ENCODE measurements around the gene ARHGAP9.
A peak's percentile ranks its signal among the peaks of the same experiment; 100 is the strongest.

Gene ARHGAP9

GRCh38 chr12:57521525-57522010, 41.9 kb upstream of the ARHGAP9 start:
- no peak overlapping the region for H3K4me3 ChIP-seq (ENCODE audit: low read depth, low read length)
- H3K9me3 ChIP-seq (ENCODE audit: control insufficient read depth, insufficient read depth, low read depth, low read length): no peaks in the 10 kb centered on the region
- peak overlapping the region; percentile 94 for H3K27ac ChIP-seq (ENCODE audit: extremely low read depth, low read depth, low read length)
- ChIA-PET CTCF (interaction anchor here (0.7 to 1.0 kb wide), 2 partner anchors 63 to 199 kb away, joined by 4 to 5 read pairs; no protein-coding TSS in a partner anchor), POLR2A (no interaction called here)
- peaks cover 13% of the 10 kb centered on the region for H3K4me1 ChIP-seq (ENCODE audit: control insufficient read depth, insufficient read depth, low read length)
- TF ChIP-seq ZNF335 (tag by site-specific recombination; conservative IDR thresholded peaks at IDR 0.05) (peak; percentile 67; the same call in 1 of the 2 replicates), RBAK (tag by site-specific recombination; IDR thresholded peaks at IDR 0.05) (no peak), CTCF (tag by site-specific recombination; IDR thresholded peaks at IDR 0.05) (peak; percentile 25; the same call in 1 of the 2 replicates), ZNF184 (tag by site-specific recombination; IDR thresholded peaks at IDR 0.05) (0 out of 2 replicates have a peak, but pooled peaks have one; percentile 13), ZNF391 (tag by site-specific recombination; IDR thresholded peaks at IDR 0.05; ENCODE audit: borderline replicate concordance, low read depth) (0 out of 2 replicates have a peak, but pooled peaks have one; percentile 53), IKZF3 (tag by site-specific recombination; IDR thresholded peaks at IDR 0.05) (peak; percentile 19; the same call in 1 of the 2 replicates), ZNF692 (tag by site-specific recombination; IDR thresholded peaks at IDR 0.05) (no peak), ZBTB21 (tag by site-specific recombination; IDR thresholded peaks at IDR 0.05) (no peak)
- peaks cover 0 to 54% of the 10 kb centered on the region in 2 experiments; a peak in 2 of 3 replicates for H3K36me3 ChIP-seq (ENCODE audit: control insufficient read depth in 2 of 2, insufficient read depth in 1 of 2, low read length in 2 of 2)

GRCh38 chr12:57520053-57520818, 40.6 kb upstream of the ARHGAP9 start, which contains the start of gene DDIT3:
TSS of gene DDIT3 (minus strand) at chr12:57520514. CDS start at chr12:57517406, 3,108 bp downstream.
- Histone ChIP-seq H3K4me3 (ENCODE audit: low read depth, low read length) (peak within 1 kb of the TSS; percentile 79), H3K4me1 (ENCODE audit: control insufficient read depth, insufficient read depth, low read length) (peaks cover 13% of the 10 kb centered on the region), H3K36me3 (ENCODE audit: control insufficient read depth in 2 of 2, insufficient read depth in 1 of 2, low read length in 2 of 2) (peaks cover 11 to 56% of the 10 kb centered on the region in 2 experiments), H3K9me3 (ENCODE audit: control insufficient read depth, insufficient read depth, low read depth, low read length) (no peaks in the 10 kb centered on the region), H3K27ac (ENCODE audit: extremely low read depth, low read depth, low read length) (peak within 1 kb of the TSS; percentile 94)
- POLR2A ChIA-PET: interaction anchor here (0.6 to 2.2 kb wide), 16 partner anchors 8 to 326 kb away, joined by 3 to 13 read pairs (median 4); partner anchors contain the start of genes CDK4, CTDSP2, DCTN2 and GLI1
- CTCF ChIA-PET: interaction anchor here (1.0 to 1.4 kb wide), 3 partner anchors 61 to 64 kb away, joined by 5 read pairs; partner anchors contain the start of gene GLI1
- 0 out of 2 replicates have a peak, but pooled peaks have one; percentile 43 for TF ChIP-seq INSM2 (tag by site-specific recombination; IDR thresholded peaks at IDR 0.05)
- peak; percentile 86 for TF ChIP-seq BCL11A (tag by site-specific recombination; IDR thresholded peaks at IDR 0.05; ENCODE audit: low read depth)
- TF ChIP-seq ZNF341 (tag by site-specific recombination; IDR thresholded peaks at IDR 0.05; ENCODE audit: low read depth): no peak
- TF ChIP-seq ZFP41 (tag by site-specific recombination; IDR thresholded peaks at IDR 0.05; ENCODE audit: borderline replicate concordance): peak; percentile 82; the same call in 1 of the 2 replicates
- no peak for TF ChIP-seq PATZ1 (tag by site-specific recombination; IDR thresholded peaks at IDR 0.05)
- TF ChIP-seq KLF9 (tag by site-specific recombination; IDR thresholded peaks at IDR 0.05; ENCODE audit: low read depth): peak; percentile 90
- no peak for TF ChIP-seq ZNF133 (tag by site-specific recombination; IDR thresholded peaks at IDR 0.05)
- TF ChIP-seq ZBTB49 (tag by site-specific recombination; IDR thresholded peaks at IDR 0.05; ENCODE audit: low read depth): no peak
- TF ChIP-seq EGR2 (tag by site-specific recombination; IDR thresholded peaks at IDR 0.05; ENCODE audit: low read depth): peak; percentile 42; the same call in 1 of the 2 replicates
- TF ChIP-seq ZNF302 (tag by site-specific recombination; IDR thresholded peaks at IDR 0.05; ENCODE audit: low read depth): no peak
- peak; percentile 39; the same call in 1 of the 2 replicates for TF ChIP-seq SP7 (tag by site-specific recombination; IDR thresholded peaks at IDR 0.05)
- peak; percentile 93 for TF ChIP-seq SP3 (tag by site-specific recombination; IDR thresholded peaks at IDR 0.05)
- no peak for TF ChIP-seq ZNF623 (tag by site-specific recombination; IDR thresholded peaks at IDR 0.05)
- no peak for TF ChIP-seq ZNF37A (tag by site-specific recombination; IDR thresholded peaks at IDR 0.05)
- TF ChIP-seq YY2 (tag by site-specific recombination; IDR thresholded peaks at IDR 0.05): no peak; the same call in 1 of the 2 replicates
- TF ChIP-seq ZNF10 (tag by site-specific recombination; IDR thresholded peaks at IDR 0.05): no peak

All from HEK293 (cell line).